Inflammatory macrophage treated with lipopolysaccharide for 4 hours (primary cell): ENCODE data around the gene RTN4RL1.
"Not testable (repeated sequence)": the region's sequence is repeated elsewhere in the genome, so short reads cannot be mapped to it uniquely, and the experiment has no call there.

Source experiments
- DNase-seq: peaks from one replicate; pipeline ENCODE4 v3.0.0-alpha.2; 2020

RTN4RL1 gene

DNA sequence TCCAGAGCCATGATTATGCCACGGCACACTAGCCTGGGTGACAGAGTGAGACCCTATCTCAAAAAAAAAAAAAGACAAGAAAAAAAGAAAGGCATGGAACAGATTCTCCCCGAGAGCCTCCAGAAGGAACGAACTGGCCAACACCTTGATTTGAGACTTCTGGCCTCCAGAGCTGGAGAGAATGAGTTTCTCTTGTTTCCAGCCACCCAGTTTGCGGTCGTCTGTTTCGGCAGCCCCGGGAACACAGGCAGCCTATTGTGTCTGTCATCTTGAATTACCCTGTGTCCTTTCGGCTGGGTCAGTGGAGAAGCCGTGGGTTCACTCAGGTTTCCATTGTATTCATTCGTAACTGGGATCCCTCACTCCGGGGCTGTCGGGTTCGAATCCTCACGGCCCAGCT lies 111.4 kb downstream of the RTN4RL1 start:
- no peak for DNase-seq

DNA sequence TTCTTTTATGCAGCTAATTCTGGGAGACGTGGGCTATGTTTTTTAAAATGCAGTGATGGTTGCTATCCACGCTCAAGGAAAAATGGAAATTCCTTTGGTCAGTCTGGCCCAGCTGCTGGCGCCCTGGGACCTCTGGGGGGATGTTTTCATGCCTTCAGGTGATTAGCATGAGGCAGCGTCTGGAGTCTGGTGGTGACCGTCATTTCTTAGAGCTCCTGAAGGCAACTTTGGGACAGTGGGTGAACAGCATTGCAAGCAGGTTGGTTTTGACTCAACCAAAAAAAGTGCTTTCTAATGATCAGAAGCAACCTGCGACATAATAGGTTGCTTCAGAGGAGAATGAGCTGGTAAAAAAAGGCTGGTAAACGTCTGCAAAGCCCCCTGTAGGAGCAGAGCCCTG lies 113.0 kb downstream of the RTN4RL1 start:
- DNase-seq = no peak

GRCh38 chr17:1909985-1910384 lies 115.1 kb downstream of the RTN4RL1 start:
- no peak for DNase-seq

DNA sequence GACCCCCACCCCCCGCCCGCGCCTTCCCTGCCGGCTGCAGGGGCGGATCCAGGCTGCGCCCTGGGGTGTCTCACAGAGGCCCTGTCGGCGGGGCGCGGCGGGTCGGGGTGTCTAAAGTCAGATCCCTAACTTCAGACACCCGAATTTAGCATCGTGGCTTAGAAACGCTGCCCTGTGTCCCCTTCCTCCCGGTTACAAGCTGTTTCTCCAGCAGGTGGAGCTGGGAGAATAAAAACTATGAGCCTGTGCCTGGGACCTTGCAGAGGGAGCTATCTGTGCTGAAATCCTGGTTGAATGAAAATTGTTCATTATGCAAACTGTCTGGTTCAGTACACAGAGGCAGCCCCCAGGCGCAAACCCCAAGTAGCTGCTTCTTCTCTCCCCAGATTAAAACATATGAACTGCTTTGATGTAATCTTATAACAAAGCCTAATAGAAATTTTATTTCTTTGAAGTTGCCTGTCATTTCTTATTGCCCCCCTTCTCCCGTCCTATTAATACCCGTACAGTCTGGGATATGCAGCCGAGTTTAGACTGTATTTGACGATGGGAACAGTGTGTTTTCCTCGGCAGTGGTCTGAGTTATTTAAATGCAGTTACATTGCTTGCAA lies 116.3 kb downstream of the RTN4RL1 start:
- DNase-seq = peak; percentile 52

DNA sequence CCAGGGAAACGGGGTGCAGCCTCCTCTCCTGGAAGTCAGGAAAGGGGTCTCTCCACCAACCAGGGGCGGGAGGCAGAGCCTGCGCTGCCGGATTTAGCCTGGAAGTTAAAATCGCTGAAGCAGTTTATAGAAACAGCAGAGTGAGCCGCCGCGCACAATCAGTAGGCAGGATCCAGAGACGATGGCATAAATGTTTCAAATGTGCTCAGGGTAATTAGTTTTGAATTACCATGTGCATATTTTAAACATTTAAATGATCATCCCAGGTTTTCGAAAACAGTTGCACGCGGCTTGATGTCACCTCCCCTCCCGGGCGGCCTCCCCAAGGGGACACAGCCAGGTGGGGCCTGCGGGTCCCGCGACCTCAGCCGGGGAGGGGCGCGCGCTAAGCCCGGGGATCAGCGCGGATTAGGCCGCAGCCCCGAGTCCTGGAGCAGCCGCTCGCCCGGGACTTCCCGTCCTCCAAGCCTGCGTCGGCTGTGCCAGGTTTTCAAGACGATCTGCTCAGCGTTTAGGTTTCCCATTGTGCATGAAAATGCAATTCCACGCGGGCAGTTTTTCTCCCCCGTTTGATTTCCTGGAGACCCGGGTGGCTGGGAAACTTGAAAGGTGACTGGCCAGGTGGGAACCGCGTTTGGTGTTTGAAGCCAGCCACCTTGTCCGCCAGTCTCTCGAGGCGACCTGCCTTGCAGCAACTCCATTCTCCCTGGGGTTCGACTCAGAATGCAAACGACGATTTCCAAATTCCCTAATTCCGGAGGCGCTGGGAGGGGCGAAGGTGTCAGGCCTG lies 117.0 kb downstream of the RTN4RL1 start:
- DNase-seq = peak; percentile 1

DNA sequence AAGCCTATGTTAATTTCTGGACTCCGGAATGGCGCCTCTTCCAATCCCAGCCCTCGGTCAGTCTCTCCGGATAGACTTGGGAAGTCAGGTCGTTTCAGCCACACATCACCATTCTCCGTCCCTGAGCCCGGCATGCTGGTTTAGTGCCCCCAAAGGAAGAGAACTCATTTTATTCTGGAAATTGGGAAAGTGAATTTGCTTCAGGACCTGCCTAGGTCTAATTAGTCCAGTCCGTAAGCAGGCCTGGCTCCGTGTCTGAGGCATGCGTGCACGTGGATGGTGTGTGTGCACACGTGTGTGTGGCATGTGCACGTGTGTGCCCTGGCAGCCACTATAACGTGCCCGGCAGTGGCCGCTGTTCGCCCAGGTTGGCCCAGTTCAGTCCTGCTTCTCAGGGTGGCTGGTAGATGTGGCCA lies 117.9 kb downstream of the RTN4RL1 start:
- DNase-seq = no peak

GRCh38 chr17:1906662-1907101 lies 118.5 kb downstream of the RTN4RL1 start:
- DNase-seq = no peak

DNA sequence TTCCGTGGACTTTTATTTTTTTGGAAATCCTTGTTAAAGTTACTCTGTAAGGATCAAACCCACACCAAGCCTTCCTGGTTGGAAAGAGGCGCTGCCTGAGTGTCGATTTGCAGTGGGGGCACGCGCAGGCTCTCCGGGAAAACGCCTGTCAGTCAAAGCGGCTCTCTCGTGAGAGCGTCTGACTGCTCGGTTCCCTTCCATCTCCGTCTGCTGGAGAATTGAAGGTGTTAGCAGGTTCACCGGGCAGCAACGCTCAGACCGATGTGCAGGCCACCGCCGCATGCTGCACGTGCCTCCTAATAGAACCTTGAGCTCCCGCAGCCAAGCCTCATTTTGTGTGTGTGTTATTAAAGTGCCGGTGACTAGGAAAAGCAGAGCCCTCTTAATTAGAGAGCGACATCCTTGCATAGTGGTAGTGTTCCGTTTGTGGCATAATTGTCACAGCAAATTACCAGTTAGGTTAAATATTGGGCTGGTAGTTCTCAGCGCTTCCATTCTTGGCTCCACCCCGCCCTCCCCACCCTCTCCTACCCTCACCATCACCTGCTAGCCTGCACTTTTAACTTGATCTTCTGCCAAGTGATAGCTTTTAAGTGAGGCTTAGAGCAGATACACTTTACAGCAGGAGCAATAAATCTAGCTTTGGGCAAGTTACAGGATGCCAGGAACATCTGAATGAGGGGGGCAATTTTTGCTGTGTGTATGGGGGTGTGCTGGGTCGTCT lies 119.8 kb downstream of the RTN4RL1 start:
- no peak for DNase-seq

DNA sequence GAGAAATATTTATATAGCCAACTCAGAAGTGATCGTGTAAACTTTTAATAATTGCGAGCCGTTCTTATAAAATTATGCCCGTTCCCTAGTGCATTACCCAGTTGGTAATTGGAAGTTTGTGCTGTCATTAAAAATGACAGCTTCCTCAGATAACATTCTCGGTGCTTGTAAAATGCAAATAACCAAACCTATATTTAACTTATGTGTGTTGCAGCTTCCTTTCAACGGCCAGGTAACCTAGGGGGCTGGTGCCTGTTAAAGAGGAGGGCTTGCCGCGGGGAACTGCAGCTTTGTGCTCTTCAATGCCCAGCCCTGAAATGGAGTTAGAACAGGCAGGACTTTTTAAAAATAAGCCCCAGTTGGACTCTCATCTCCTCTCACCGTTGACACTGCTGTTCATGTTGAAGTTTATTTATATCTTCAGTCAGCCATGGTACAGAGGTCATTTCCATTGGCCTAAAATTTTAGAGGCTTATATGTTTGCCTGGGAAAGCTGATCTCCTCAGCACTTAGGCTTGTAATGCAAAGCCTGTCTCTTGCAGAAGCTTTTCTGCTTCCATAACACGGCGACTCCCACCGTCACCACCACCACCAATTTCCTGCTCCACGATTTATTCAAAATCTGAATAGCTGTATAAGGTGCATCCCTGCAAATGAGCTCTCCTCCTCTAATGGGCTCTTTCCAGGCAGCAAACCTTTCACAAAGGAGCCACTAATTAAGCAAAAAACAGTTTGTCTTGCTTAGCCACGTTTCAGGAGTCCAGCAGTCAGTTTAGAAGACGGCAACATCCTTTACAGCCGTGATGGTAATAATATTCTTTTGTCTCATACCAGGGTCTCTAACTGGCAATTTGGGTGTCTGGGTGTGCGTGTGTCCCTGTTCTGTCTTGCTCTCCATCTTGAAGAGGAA lies 120.6 kb downstream of the RTN4RL1 start:
- no peak for DNase-seq

- DNase-seq = no peak
These were observed 125.6 kb downstream of the RTN4RL1 start for GRCh38 chr17:1899403-1900000.

DNA sequence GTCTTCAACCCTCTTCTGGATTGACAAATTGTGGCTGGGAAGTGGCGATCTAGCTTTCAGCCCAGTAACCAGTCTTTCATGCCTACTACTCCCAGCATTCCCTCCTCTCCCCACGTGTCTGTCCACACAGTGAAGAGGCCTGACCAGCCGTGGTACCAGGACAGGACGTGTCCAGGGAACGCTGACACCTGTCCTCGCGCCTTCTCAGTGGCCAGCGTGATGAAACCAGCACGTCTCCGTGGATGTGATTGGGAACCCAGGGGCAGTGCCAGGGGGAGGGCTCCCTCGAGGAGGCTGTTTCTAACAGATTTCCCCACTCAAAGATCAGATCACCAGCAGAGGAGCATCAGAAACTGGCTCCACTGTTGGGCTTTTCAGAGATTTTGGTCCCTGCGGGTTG lies 126.3 kb downstream of the RTN4RL1 start:
- DNase-seq = no peak

DNA sequence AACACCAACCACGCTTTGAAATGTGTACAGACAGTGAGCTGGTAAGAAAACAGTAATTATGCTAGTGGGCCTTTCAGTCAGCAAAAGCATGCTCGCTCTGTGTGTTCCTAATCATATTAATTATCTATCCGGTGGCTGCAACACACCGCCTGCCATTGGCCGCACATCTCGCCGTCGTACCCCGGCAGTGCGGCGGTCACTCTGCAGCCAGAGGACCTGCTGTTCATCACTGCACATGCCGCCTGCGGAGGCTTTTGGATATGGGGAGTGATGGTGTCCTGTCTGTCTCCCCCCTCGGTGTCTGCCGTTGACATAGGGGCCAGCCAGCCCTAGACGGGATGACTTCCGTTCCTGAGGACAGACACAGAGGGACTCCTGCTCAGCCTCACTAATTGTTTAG lies 126.8 kb downstream of the RTN4RL1 start:
- DNase-seq = no peak

DNA sequence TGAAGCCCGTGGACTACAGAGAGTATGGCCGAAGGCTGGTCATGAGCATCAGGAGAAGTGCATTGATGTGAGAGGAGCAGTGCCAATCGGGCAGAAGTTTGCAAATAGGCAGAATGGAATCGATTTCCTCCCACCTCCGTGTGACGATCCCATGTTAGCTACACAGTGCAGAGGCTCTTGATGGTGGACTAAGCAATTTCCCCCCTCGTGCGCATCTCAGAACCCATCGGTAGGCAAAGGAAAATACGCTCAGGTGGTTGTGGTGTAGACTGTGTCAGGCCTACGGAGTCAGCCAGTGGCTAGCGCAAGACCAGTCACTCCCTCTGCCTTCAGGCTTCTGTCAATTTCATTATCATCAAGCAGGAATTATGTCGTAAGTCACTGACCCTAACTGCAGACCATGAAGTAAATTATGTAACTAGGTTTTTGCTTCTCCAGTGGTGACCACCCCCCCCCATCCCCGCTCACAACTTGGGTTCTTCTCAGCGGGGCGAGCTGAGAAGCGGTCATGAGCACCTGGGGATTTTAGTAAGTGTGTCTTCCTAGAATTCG lies 128.0 kb downstream of the RTN4RL1 start:
- no peak for DNase-seq

- DNase-seq = no peak
These were observed 128.7 kb downstream of the RTN4RL1 start for GRCh38 chr17:1896243-1897104.

GRCh38 chr17:1895479-1895878 lies 129.7 kb downstream of the RTN4RL1 start:
- not testable (repeated sequence) for DNase-seq

DNA sequence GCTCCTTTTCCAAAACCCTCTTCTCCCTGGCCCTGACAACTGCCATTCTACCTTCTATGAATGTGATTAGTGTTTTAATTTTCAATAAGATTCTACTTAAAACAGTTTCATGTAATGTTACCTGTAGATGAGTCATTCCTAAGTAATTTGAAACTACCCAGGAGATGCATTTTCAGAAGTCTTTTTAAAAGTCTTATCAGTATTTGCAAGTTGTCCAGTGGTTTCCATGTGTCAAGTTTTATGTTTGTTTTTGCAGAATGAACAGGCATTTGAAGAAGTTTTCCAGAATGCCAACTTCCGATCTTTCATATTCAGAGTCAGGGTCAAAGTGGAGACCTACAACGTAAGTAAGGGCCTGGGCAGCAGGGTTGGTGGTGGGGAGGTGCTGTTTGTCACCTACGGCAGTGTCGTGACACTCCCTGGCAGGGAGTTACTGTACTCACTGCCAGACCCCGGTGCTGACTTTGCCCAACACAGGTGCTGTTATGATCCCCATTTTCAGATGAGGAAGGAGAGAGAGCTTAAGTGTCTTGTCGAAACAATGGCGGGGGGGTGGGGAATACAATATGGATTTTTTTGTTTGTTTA lies 130.3 kb downstream of the RTN4RL1 start:
- no peak for DNase-seq

GRCh38 chr17:1890758-1891450 lies 134.2 kb downstream of the RTN4RL1 start:
- DNase-seq = no peak

DNA sequence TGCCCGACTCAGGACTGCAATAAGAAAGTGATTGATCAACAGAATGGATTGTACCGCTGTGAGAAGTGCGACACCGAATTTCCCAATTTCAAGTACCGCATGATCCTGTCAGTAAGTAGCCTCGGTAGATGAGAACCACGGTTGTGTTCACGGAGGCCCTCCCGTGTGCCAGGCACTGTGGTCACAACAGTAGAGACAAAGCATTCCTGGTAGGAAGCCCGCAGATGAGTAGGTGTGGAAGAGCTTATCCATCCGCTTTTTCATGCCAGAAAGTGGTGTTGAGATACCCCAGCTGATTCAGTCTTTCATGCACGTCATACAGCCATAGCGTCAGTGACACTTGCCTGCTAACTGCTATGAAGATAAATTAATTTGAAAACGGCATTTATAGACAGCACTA lies 136.4 kb downstream of the RTN4RL1 start:
- no peak for DNase-seq
